HCT116 (cell line): ENCODE results near the gene OPHN1. TPM values are rescaled to one million over a fixed set of nuclear protein-coding genes. Genes with fewer than 3 reads are reported as not detected.
"Not testable (repeated sequence)": the region's sequence is repeated elsewhere in the genome, so short reads cannot be mapped to it uniquely, and the experiment has no call there.

Experiments used
- ATAC-seq: fragments of 200-7000 bp; cut with Tn5 transposase; 2 replicates; pipeline ENCODE4 v1.9.1; 2020; ENCODE audit warnings: mild to moderate bottlenecking, moderate library complexity
- BruUV-seq: library from RNA; stranded (reverse); fragments of 400-500 nt; replicated peaks from 2 replicates; lab custom pipeline; 2021; lab: Mats Ljungman, UMichigan
- CTCF ChIA-PET: fragments of 300-600 bp; sonication (Branson Sonifier 250); formaldehyde crosslinking; loops from one replicate; lab custom pipeline; 2021; ENCODE audit warnings: antibody characterized with exemption; lab: Charles Lee
- POLR2A ChIA-PET: fragments of 300-600, 350-600 bp; sonication (Branson Sonifier 250); formaldehyde crosslinking; loops from one replicate; lab custom pipeline; 2021; ENCODE audit warnings: antibody characterized with exemption; lab: Charles Lee
- RAD21 ChIA-PET, 2 experiments: fragments of 300-600 bp; sonication (Branson Sonifier 250); formaldehyde crosslinking; loops; one replicate each; lab custom pipeline; 2023; ENCODE audit warnings: low total read pairs in 2 of 2; ENCODE audit not compliant: uncharacterized antibody in 2 of 2, unreplicated experiment in 2 of 2, low non-redundant PET in 1 of 2; lab: Charles Lee
- DNase-seq: peaks from one replicate; pipeline ENCODE4 v3.0.0-alpha.2; 2010; ENCODE audit warnings: low read depth, low spot score
- H2AFZ ChIP-seq: fragments of 200-600 bp; shearing (Covaris generic), sonication (generic); 2 replicates; pipeline ENCODE4 v1.6.1; 2017; ENCODE audit warnings: low read depth, mixed run types, mixed read lengths, antibody characterized with exemption, low read length; ENCODE audit not compliant: poor library complexity, severe bottlenecking
- H3K27ac ChIP-seq: 2 replicates; pipeline ENCODE4 v1.5.1; 2012; ENCODE audit warnings: low read depth, low read length
- H3K27me3 ChIP-seq: fragments of 200-600 bp; sonication (generic); 2 replicates; pipeline ENCODE4 v1.6.1; 2016; ENCODE audit warnings: mixed run types, low read length, mixed read lengths; ENCODE audit not compliant: insufficient read depth
- H3K36me3 ChIP-seq, 2 experiments: fragments of 200-500 bp in 1 of 2; fragments of 200-600 bp in 1 of 2; sonication (Bioruptor generic) in 1 of 2; sonication (generic) in 1 of 2; 2 replicates each; pipeline versions ENCODE4 v1.5.1 to v1.6.1; 2014 to 2016; ENCODE audit warnings: low read length in 2 of 2, inconsistent platforms in 1 of 2, mixed read lengths in 1 of 2, mixed run types in 1 of 2; ENCODE audit not compliant: insufficient read depth in 2 of 2, control insufficient read depth in 1 of 2
- H3K4me1 ChIP-seq, 2 experiments: fragments of 200-600 bp in 1 of 2; sonication (generic) in 1 of 2; 2 replicates each; pipeline versions ENCODE4 v1.5.1 to v1.6.1; 2012 to 2017; ENCODE audit warnings: low read length in 2 of 2, inconsistent platforms in 1 of 2, mild to moderate bottlenecking in 1 of 2, mixed read lengths in 1 of 2, mixed run types in 1 of 2, moderate library complexity in 1 of 2; ENCODE audit not compliant: insufficient read depth in 2 of 2, control insufficient read depth in 1 of 2
- H3K4me2 ChIP-seq: fragments of 200-600 bp; sonication (generic); 2 replicates; pipeline ENCODE4 v1.6.1; 2017; ENCODE audit warnings: mixed run types, low read length, mixed read lengths
- H3K4me3 ChIP-seq, 2 experiments: fragments of 200-600 bp in 1 of 2; sonication (generic) in 1 of 2; replicated peaks in 1 of 2; 2 replicates each; pipeline ENCODE4 v1.5.1; 2011 to 2016; ENCODE audit warnings: low read length in 2 of 2, control low read depth in 1 of 2, low read depth in 1 of 2, mild to moderate bottlenecking in 1 of 2, mixed read lengths in 1 of 2, mixed run types in 1 of 2
- H3K79me2 ChIP-seq: fragments of 200-600 bp; sonication (generic); 2 replicates; pipeline ENCODE4 v1.6.1; 2017; ENCODE audit warnings: mild to moderate bottlenecking, mixed run types, low read length, moderate library complexity, mixed read lengths; ENCODE audit not compliant: insufficient read depth
- H3K9ac ChIP-seq: fragments of 200-600 bp; sonication (generic); 2 replicates; pipeline ENCODE4 v1.6.1; 2016; ENCODE audit warnings: low read length, mixed read lengths
- H3K9me2 ChIP-seq: fragments of 200-600 bp; sonication (generic), shearing (Covaris generic); 2 replicates; pipeline ENCODE4 v1.6.1; 2017; ENCODE audit warnings: mixed run types, mild to moderate bottlenecking, moderate library complexity; ENCODE audit not compliant: insufficient read depth
- H3K9me3 ChIP-seq, 2 experiments: fragments of 200-500 bp in 1 of 2; fragments of 200-600 bp in 1 of 2; sonication (Bioruptor generic) in 1 of 2; sonication (generic) in 1 of 2; 2 replicates each; pipeline ENCODE4 v1.6.1; 2014 to 2017; ENCODE audit warnings: low read length in 2 of 2, mixed read lengths in 2 of 2, inconsistent platforms in 1 of 2, low read depth in 1 of 2, mild to moderate bottlenecking in 1 of 2, mixed run types in 1 of 2, moderate library complexity in 1 of 2; ENCODE audit not compliant: control insufficient read depth in 1 of 2, insufficient read depth in 1 of 2
- H4K20me1 ChIP-seq: fragments of 200-600 bp; sonication (generic), shearing (Covaris generic); 2 replicates; pipeline ENCODE4 v1.6.1; 2017; ENCODE audit warnings: mixed run types, mild to moderate bottlenecking, moderate library complexity; ENCODE audit not compliant: insufficient read depth
- ATF3 ChIP-seq: IDR thresholded peaks from 2 replicates; pipeline ENCODE4 v1.6.1; 2012
- CBX3 ChIP-seq: IDR thresholded peaks from 2 replicates; pipeline ENCODE4 v1.6.1; 2012; ENCODE audit warnings: low read depth
- intact Hi-C: fragments of 100-400 bp; cut with micrococcal nuclease; formaldehyde crosslinking; loops from 2 replicates; pipeline ENCODE4 v1.10.0; 2022
- total RNA-seq: library from RNA; stranded (reverse); gene quantifications from one replicate; pipeline ENCODE4 v1.2.1, GENCODE V29; 2021; ENCODE audit not compliant: unreplicated experiment

The OPHN1 gene
- total RNA-seq, 1 experiment from 2014 or later = 2.9 TPM

- no peak overlapping the region for H3K4me2 ChIP-seq
- RAD21 ChIA-PET = no interaction called here
- H3K4me1 ChIP-seq = no peaks in the 10 kb centered on the region
- intact Hi-C loops = no loop called here
- no peaks in the 10 kb centered on the region for H3K79me2 ChIP-seq
- no peak overlapping the region for H2AFZ ChIP-seq
- CTCF ChIA-PET = no interaction called here
- H3K9ac ChIP-seq = no peak overlapping the region
- no peaks in the 10 kb centered on the region for H3K27me3 ChIP-seq
- no peak overlapping the region for H3K4me3 ChIP-seq
- H3K9me2 ChIP-seq = no peaks in the 10 kb centered on the region
- BruUV-seq = no TSS peak
- ATAC-seq (peak; percentile 64; the same call in 1 of the 2 replicates), DNase-seq (peak; percentile 8)
- no peaks in the 10 kb centered on the region for H4K20me1 ChIP-seq
- H3K36me3 ChIP-seq = no peaks in the 10 kb centered on the region
- POLR2A ChIA-PET = no interaction called here
- H3K27ac ChIP-seq = no peak overlapping the region
- no peak for TF ChIP-seq CBX3
- TF ChIP-seq ATF3 = peak; percentile 39; the same call in 1 of the 2 replicates
- no peaks in the 10 kb centered on the region for H3K9me3 ChIP-seq
Observed at GRCh38 chrX:68273887-68274286, 159.4 kb downstream of the OPHN1 start.

GRCh38 chrX:68264793-68265192 is 168.5 kb downstream of the OPHN1 start:
- BruUV-seq, H4K20me1 ChIP-seq, H3K9ac ChIP-seq, H3K4me1 ChIP-seq, H3K27me3 ChIP-seq, POLR2A ChIA-PET, H3K36me3 ChIP-seq, H3K9me3 ChIP-seq, intact Hi-C loops, H2AFZ ChIP-seq, H3K9me2 ChIP-seq, H3K4me2 ChIP-seq, H3K27ac ChIP-seq, RAD21 ChIA-PET, H3K79me2 ChIP-seq, CTCF ChIA-PET, ATAC-seq, DNase-seq, H3K4me3 ChIP-seq: not testable (repeated sequence)
